ENCODE measurements around the gene CFAP46.
"Not testable (repeated sequence)": the region's sequence is repeated elsewhere in the genome, so short reads cannot be mapped to it uniquely, and the experiment has no call there.

Gene CFAP46

GRCh38 chr10:132786884-132787494 lies 155.4 kb downstream of the CFAP46 start:
- no peak for DNase-seq (ENCODE audit: low spot score)

GRCh38 chr10:132786476-132786883 lies 155.9 kb downstream of the CFAP46 start:
- DNase-seq (ENCODE audit: low spot score): no peak

- no peak for DNase-seq (ENCODE audit: low spot score)
These were observed 156.5 kb downstream of the CFAP46 start, which contains the start of gene NKX6-2 for GRCh38 chr10:132785723-132786475. Gene NKX6-2 (minus strand): TSS chr10:132786147. CDS start chr10:132785948, 199 bp downstream.

GRCh38 chr10:132784866-132785722 lies 157.3 kb downstream of the CFAP46 start:
- DNase-seq (ENCODE audit: low spot score): no peak

GRCh38 chr10:132783940-132784865 lies 158.2 kb downstream of the CFAP46 start:
- DNase-seq (ENCODE audit: low spot score): no peak

- no peak for DNase-seq (ENCODE audit: low spot score)
These were observed 159.0 kb downstream of the CFAP46 start for GRCh38 chr10:132783165-132783939.

GRCh38 chr10:132781556-132781955 lies 160.8 kb downstream of the CFAP46 start:
- no peak for DNase-seq (ENCODE audit: low spot score)

- no peak for DNase-seq (ENCODE audit: low spot score)
These were observed 162.0 kb downstream of the CFAP46 start for GRCh38 chr10:132780356-132780755.

GRCh38 chr10:132779549-132780294 lies 162.6 kb downstream of the CFAP46 start:
- no peak for DNase-seq (ENCODE audit: low spot score)

- no peak for DNase-seq (ENCODE audit: low spot score)
These were observed 164.9 kb downstream of the CFAP46 start for GRCh38 chr10:132777441-132777840.

GRCh38 chr10:132776821-132777220 lies 165.5 kb downstream of the CFAP46 start:
- no peak for DNase-seq (ENCODE audit: low spot score)

- no peak for DNase-seq (ENCODE audit: low spot score)
These were observed 166.2 kb downstream of the CFAP46 start for GRCh38 chr10:132776186-132776585.

GRCh38 chr10:132774902-132775863 lies 167.2 kb downstream of the CFAP46 start:
- no peak for DNase-seq (ENCODE audit: low spot score)

GRCh38 chr10:132774181-132774901 lies 168.0 kb downstream of the CFAP46 start:
- DNase-seq (ENCODE audit: low spot score): no peak

GRCh38 chr10:132772816-132773215 lies 169.6 kb downstream of the CFAP46 start:
- not testable (repeated sequence) for DNase-seq (ENCODE audit: low spot score)

GRCh38 chr10:132770061-132771021 lies 172.0 kb downstream of the CFAP46 start:
- no peak for DNase-seq (ENCODE audit: low spot score)

All from AG20443 (cell line).